GM12878 (cell line): ENCODE data around the gene ZAR1L. TPM values are rescaled to one million over a fixed set of nuclear protein-coding genes. Genes with fewer than 3 reads are reported as not detected.

ENCODE experiments used
- ATAC-seq: fragments of 200-7000 bp; cut with Tn5 transposase; 3 replicates; pipeline ENCODE4 v1.9.1; 2020; ENCODE audit warnings: mild to moderate bottlenecking, moderate library complexity
- BruUV-seq: library from RNA; stranded (reverse); fragments of 400-500 nt; replicated peaks from 2 replicates; lab custom pipeline; 2021; lab: Mats Ljungman, UMichigan
- CTCF ChIA-PET: fragments of 300-600 bp; sonication (Branson Sonifier 250); formaldehyde crosslinking; extraction: SDS; loops from one replicate; lab custom pipeline; 2021; ENCODE audit warnings: inconsistent platforms; lab: Yijun Ruan, JAX
- POLR2A ChIA-PET: fragments of 350-600 bp; formaldehyde crosslinking; extraction: SDS; loops from one replicate; lab custom pipeline; 2021; ENCODE audit warnings: inconsistent platforms; lab: Charles Lee
- RAD21 ChIA-PET: fragments of 300-600 bp; sonication (Branson Sonifier 250); formaldehyde crosslinking; loops from one replicate; lab custom pipeline; 2023; ENCODE audit warnings: antibody characterized with exemption; ENCODE audit not compliant: unreplicated experiment; lab: Charles Lee
- SMC1A ChIA-PET: fragments of 300-600 bp; sonication (Branson Sonifier 250); formaldehyde crosslinking; loops from one replicate; lab custom pipeline; 2023; ENCODE audit not compliant: unreplicated experiment, uncharacterized antibody; lab: Charles Lee
- DNase-seq: peaks from one replicate; pipeline ENCODE4 v3.0.0-alpha.2; 2011; ENCODE audit warnings: low read depth, low spot score
- FAIRE-seq: peaks from 3 replicates; lab custom pipeline; 2011; peaks lifted over from hg19 to GRCh38; lab: Jason Lieb, UNC
- H2AFZ ChIP-seq: 2 replicates; pipeline ENCODE4 v1.6.0; 2011; ENCODE audit warnings: low read depth, low read length, control low read depth; ENCODE audit not compliant: control insufficient read depth
- H3K27ac ChIP-seq: 2 replicates; pipeline ENCODE4 v1.5.1; 2011; ENCODE audit warnings: control low read depth; ENCODE audit not compliant: control insufficient read depth, insufficient read depth
- H3K27me3 ChIP-seq, 2 experiments: replicated peaks in 1 of 2; 2 replicates each; pipeline versions ENCODE4 v1.6.0 to v1.6.1; 2011; ENCODE audit warnings: low read length in 1 of 2; ENCODE audit not compliant: control insufficient read depth in 2 of 2, insufficient read depth in 2 of 2
- H3K36me3 ChIP-seq, 2 experiments: 2 replicates each; pipeline ENCODE4 v1.5.1; 2011; ENCODE audit warnings: low read length in 1 of 2; ENCODE audit not compliant: control insufficient read depth in 2 of 2, insufficient read depth in 2 of 2
- H3K4me1 ChIP-seq: 2 replicates; pipeline ENCODE4 v1.6.1; 2011; ENCODE audit warnings: mild to moderate bottlenecking, low read length, moderate library complexity, mixed read lengths; ENCODE audit not compliant: control insufficient read depth, insufficient read depth
- H3K4me2 ChIP-seq: 2 replicates; pipeline ENCODE4 v1.6.0; 2011; ENCODE audit warnings: control low read depth; ENCODE audit not compliant: control insufficient read depth, insufficient read depth
- H3K4me3 ChIP-seq: fragments of 200-600 bp; sonication (generic); 2 replicates; pipeline ENCODE4 v1.5.1; 2016
- H3K79me2 ChIP-seq: 2 replicates; pipeline ENCODE4 v1.6.0; 2011; ENCODE audit warnings: low read length; ENCODE audit not compliant: control insufficient read depth, insufficient read depth
- H3K9ac ChIP-seq: 2 replicates; pipeline ENCODE4 v1.8.0; 2011; ENCODE audit warnings: low read length, control low read depth, mixed read lengths; ENCODE audit not compliant: control insufficient read depth, insufficient read depth
- H3K9me3 ChIP-seq: replicated peaks from 3 replicates; pipeline ENCODE4 v1.5.1; 2011; ENCODE audit warnings: mild to moderate bottlenecking, low read length; ENCODE audit not compliant: control insufficient read depth, insufficient read depth
- H4K20me1 ChIP-seq: 2 replicates; pipeline ENCODE4 v1.6.0; 2011; ENCODE audit not compliant: control insufficient read depth, insufficient read depth
- MLLT1 ChIP-seq: fragments of 450-650 bp; IDR thresholded peaks from 2 replicates; pipeline ENCODE4 v1.6.1; 2016; ENCODE audit warnings: mild to moderate bottlenecking
- NR2C1 ChIP-seq: fragments of 450-650 bp; IDR thresholded peaks from 2 replicates; pipeline ENCODE4 v1.6.1; 2017; ENCODE audit warnings: antibody characterized with exemption, mild to moderate bottlenecking, moderate library complexity
- NR2C2 ChIP-seq: IDR thresholded peaks from 2 replicates; pipeline ENCODE4 v1.6.1; 2011; ENCODE audit warnings: borderline replicate concordance, low read depth; ENCODE audit not compliant: control insufficient read depth, insufficient read length
- PAX5 ChIP-seq: IDR thresholded peaks from 2 replicates; pipeline ENCODE4 v1.6.1; 2011; ENCODE audit warnings: low read depth, low read length, borderline replicate concordance
- PAX8 ChIP-seq: fragments of 450-650 bp; IDR thresholded peaks from 2 replicates; pipeline ENCODE4 v1.6.1; 2017; ENCODE audit warnings: mild to moderate bottlenecking, moderate library complexity
- RAD51 ChIP-seq: fragments of 450-650 bp; IDR thresholded peaks from 2 replicates; pipeline ENCODE4 v1.6.1; 2016; ENCODE audit warnings: moderate library complexity, mild to moderate bottlenecking, inconsistent platforms
- RELA ChIP-seq: fragments of 450-650 bp; IDR thresholded peaks from 2 replicates; pipeline ENCODE4 v1.8.0; 2014; ENCODE audit warnings: borderline replicate concordance; ENCODE audit not compliant: partially characterized antibody
- SIX5 ChIP-seq: IDR thresholded peaks from 2 replicates; pipeline ENCODE4 v1.6.1; 2011; ENCODE audit warnings: mild to moderate bottlenecking, low read depth, low read length, moderate library complexity; ENCODE audit not compliant: severe bottlenecking
- SP1 ChIP-seq: IDR thresholded peaks from one replicate; pipeline ENCODE4 v1.6.1; 2011; ENCODE audit warnings: low read depth, low read length
- STAT1 ChIP-seq: fragments of 450-650 bp; conservative IDR thresholded peaks from 2 replicates; pipeline ENCODE4 v1.6.1; 2014; ENCODE audit warnings: antibody characterized with exemption, mild to moderate bottlenecking
- TARDBP ChIP-seq: IDR thresholded peaks from 2 replicates; pipeline ENCODE4 v1.6.1; 2016; ENCODE audit warnings: borderline replicate concordance
- TBL1XR1 ChIP-seq: IDR thresholded peaks from 2 replicates; pipeline ENCODE4 v1.6.1; 2012; ENCODE audit warnings: low read depth, low read length, improper control_type of control experiment
- TCF3 ChIP-seq: IDR thresholded peaks from 2 replicates; pipeline ENCODE4 v1.6.1; 2012; ENCODE audit warnings: low read depth, mild to moderate bottlenecking, low read length, borderline replicate concordance; ENCODE audit not compliant: insufficient read depth
- ZNF24 ChIP-seq: fragments of 450-650 bp; IDR thresholded peaks from 2 replicates; pipeline ENCODE4 v1.6.1; 2017; ENCODE audit warnings: antibody characterized with exemption, mild to moderate bottlenecking
- WGBS: methylation state at CpG from one replicate; pipeline ENCODE4 v1.1.6; 2016; ENCODE audit warnings: low lambda C conversion rate; ENCODE audit not compliant: insufficient replicate concordance, insufficient coverage; ENCODE audit errors: missing lambda C conversion rate; 5-methylcytosine and 5-hydroxymethylcytosine counted together
- in situ Hi-C: fragments of 300-500 bp; cut with MboI; formaldehyde crosslinking; loops from 9 replicates; pipeline ENCODE4 v1.14.3; 2018; ENCODE audit warnings: mixed read lengths
- intact Hi-C: fragments of 100-400 bp; cut with micrococcal nuclease; formaldehyde crosslinking; loops from one replicate; pipeline ENCODE4 v1.14.2; 2022; ENCODE audit not compliant: unreplicated experiment
- polyA plus RNA-seq, 11 experiments: library from polyadenylated mRNA; depleted of rRNA in 4 of 11; unstranded in 6 of 11; stranded (reverse) in 5 of 11; fragments of >200 nt; fragmentation: Nextera tagmentation in 4 of 11; fragmentation: Illumina TruSeq in 1 of 11; extraction: Ambion mirVana in 4 of 11; extraction: Trizol in 1 of 11; gene quantifications; 1 replicate in 1 of 11; 2 replicates in 10 of 11; pipeline versions ENCODE4 v1.2.1 to v1.2.3, GENCODE V29; 2011 to 2016; ENCODE audit warnings: inconsistent platforms in 2 of 11, missing spikeins in 2 of 11, low read depth in 1 of 11
- total RNA-seq, 4 experiments: library from RNA; depleted of rRNA in 3 of 4; stranded (reverse); fragments of >200 nt in 3 of 4; fragmentation: Illumina TruSeq in 1 of 4; extraction: Trizol in 1 of 4; gene quantifications; 2 replicates each; pipeline versions ENCODE4 v1.2.1 to v1.2.3, GENCODE V29; 2013 to 2021
- TF ChIP-seq, protein P1 (sequence below): fragments of 450-650 bp; formaldehyde crosslinking; IDR thresholded peaks from 2 replicates; pipeline ENCODE4 v1.4.0; 2020; ENCODE audit warnings: mild to moderate bottlenecking, moderate library complexity
- TF ChIP-seq, protein P2 (sequence below): IDR thresholded peaks from 2 replicates; pipeline ENCODE4 v1.6.1; 2012; ENCODE audit warnings: low read depth, low read length, improper control_type of control experiment
- TF ChIP-seq, protein P3 (sequence below): fragments of 450-650 bp; IDR thresholded peaks from 2 replicates; pipeline ENCODE4 v1.6.1; 2014; ENCODE audit warnings: mild to moderate bottlenecking
- TF ChIP-seq, protein P4 (sequence below): IDR thresholded peaks from 2 replicates; pipeline ENCODE4 v1.6.1; 2011; ENCODE audit warnings: borderline replicate concordance, low read depth, mild to moderate bottlenecking, moderate library complexity, mixed read lengths, low read length; ENCODE audit not compliant: insufficient read depth; ENCODE audit errors: extremely low read length

The ZAR1L gene
- total and polyA plus RNA-seq, 10 of the 15 experiments (the other 5 are each of a cell fraction or from before 2014, with no cell fraction given) = 0.05 to 0.34 (median 0.17) TPM; not detected in 6

DNA sequence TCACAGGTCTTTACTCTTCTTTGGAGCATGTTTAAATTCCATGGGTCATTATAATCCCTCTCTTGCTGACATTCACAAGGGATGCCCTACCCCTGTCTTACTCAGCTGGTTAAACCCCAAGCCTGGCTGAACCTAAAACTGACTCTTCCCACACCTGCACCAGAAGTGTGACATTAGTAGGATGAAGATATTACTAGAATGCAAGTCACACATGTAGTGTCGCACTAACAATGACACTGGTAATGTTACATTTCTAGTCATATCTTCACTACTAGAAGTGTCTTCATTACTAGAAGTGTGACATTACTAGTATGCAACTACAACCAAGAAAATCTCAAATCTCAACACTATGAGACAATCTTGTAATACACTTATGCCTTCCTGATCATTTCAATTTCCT lies 14.2 kb downstream of the ZAR1L start:
- WGBS = 0% methylated on average over 1 of the region's 1 CpG
- Histone ChIP-seq H3K4me2 (no peak overlapping the region), H3K27ac (no peak overlapping the region), H3K27me3 (peaks cover 5 to 16% of the 10 kb centered on the region in 2 experiments; a peak in 3 of 4 replicates), H3K4me3 (no peak overlapping the region), H3K9me3 (no peaks in the 10 kb centered on the region), H3K9ac (no peak overlapping the region), H4K20me1 (no peaks in the 10 kb centered on the region), H3K4me1 (no peaks in the 10 kb centered on the region), H3K79me2 (no peaks in the 10 kb centered on the region), H3K36me3 (no peaks in the 10 kb centered on the region), H2AFZ (no peak overlapping the region)
- intact Hi-C loops (no loop called here), in situ Hi-C loops (no loop called here)
- no TSS peak for BruUV-seq
- ATAC-seq (no peak), DNase-seq (no peak), FAIRE-seq (peak; percentile 38)
- ChIA-PET POLR2A (no interaction called here), RAD21 (no interaction called here), SMC1A (no interaction called here), CTCF (interaction anchor here (0.5 to 1.5 kb wide), 3 partner anchors 54 to 391 kb away, joined by 3 to 5 read pairs (median 4); no protein-coding TSS in a partner anchor)
- TF ChIP-seq, protein P1, sequence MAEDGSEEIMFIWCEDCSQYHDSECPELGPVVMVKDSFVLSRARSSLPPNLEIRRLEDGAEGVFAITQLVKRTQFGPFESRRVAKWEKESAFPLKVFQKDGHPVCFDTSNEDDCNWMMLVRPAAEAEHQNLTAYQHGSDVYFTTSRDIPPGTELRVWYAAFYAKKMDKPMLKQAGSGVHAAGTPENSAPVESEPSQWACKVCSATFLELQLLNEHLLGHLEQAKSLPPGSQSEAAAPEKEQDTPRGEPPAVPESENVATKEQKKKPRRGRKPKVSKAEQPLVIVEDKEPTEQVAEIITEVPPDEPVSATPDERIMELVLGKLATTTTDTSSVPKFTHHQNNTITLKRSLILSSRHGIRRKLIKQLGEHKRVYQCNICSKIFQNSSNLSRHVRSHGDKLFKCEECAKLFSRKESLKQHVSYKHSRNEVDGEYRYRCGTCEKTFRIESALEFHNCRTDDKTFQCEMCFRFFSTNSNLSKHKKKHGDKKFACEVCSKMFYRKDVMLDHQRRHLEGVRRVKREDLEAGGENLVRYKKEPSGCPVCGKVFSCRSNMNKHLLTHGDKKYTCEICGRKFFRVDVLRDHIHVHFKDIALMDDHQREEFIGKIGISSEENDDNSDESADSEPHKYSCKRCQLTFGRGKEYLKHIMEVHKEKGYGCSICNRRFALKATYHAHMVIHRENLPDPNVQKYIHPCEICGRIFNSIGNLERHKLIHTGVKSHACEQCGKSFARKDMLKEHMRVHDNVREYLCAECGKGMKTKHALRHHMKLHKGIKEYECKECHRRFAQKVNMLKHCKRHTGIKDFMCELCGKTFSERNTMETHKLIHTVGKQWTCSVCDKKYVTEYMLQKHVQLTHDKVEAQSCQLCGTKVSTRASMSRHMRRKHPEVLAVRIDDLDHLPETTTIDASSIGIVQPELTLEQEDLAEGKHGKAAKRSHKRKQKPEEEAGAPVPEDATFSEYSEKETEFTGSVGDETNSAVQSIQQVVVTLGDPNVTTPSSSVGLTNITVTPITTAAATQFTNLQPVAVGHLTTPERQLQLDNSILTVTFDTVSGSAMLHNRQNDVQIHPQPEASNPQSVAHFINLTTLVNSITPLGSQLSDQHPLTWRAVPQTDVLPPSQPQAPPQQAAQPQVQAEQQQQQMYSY = no peak
- TF ChIP-seq, protein P2, sequence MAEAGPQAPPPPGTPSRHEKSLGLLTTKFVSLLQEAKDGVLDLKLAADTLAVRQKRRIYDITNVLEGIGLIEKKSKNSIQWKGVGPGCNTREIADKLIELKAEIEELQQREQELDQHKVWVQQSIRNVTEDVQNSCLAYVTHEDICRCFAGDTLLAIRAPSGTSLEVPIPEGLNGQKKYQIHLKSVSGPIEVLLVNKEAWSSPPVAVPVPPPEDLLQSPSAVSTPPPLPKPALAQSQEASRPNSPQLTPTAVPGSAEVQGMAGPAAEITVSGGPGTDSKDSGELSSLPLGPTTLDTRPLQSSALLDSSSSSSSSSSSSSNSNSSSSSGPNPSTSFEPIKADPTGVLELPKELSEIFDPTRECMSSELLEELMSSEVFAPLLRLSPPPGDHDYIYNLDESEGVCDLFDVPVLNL = no peak
- TF ChIP-seq MLLT1 (no peak), TCF3 (no peak), PAX8 (no peak), NR2C1 (no peak), PAX5 (no peak), TBL1XR1 (no peak), STAT1 (no peak), SP1 (no peak), RAD51 (no peak), TARDBP (no peak), RELA (no peak), NR2C2 (no peak), SIX5 (no peak), ZNF24 (no peak)
- TF ChIP-seq, protein P3, sequence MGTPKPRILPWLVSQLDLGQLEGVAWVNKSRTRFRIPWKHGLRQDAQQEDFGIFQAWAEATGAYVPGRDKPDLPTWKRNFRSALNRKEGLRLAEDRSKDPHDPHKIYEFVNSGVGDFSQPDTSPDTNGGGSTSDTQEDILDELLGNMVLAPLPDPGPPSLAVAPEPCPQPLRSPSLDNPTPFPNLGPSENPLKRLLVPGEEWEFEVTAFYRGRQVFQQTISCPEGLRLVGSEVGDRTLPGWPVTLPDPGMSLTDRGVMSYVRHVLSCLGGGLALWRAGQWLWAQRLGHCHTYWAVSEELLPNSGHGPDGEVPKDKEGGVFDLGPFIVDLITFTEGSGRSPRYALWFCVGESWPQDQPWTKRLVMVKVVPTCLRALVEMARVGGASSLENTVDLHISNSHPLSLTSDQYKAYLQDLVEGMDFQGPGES = no peak
- TF ChIP-seq, protein P4, sequence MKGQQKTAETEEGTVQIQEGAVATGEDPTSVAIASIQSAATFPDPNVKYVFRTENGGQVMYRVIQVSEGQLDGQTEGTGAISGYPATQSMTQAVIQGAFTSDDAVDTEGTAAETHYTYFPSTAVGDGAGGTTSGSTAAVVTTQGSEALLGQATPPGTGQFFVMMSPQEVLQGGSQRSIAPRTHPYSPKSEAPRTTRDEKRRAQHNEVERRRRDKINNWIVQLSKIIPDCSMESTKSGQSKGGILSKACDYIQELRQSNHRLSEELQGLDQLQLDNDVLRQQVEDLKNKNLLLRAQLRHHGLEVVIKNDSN = no peak
